Astrocyte (in vitro differentiated cells and primary cell): ENCODE data around the gene CD4. TPM values are rescaled to one million over a fixed set of nuclear protein-coding genes. Genes with fewer than 3 reads are reported as not detected.
A peak's percentile ranks its signal among the peaks of the same experiment; 100 is the strongest.

Experiments used
- DNase-seq: peaks from one replicate; pipeline ENCODE4 v3.0.0-alpha.2; 2010; ENCODE audit warnings: low read depth
- FAIRE-seq: peaks from 2 replicates; lab custom pipeline; 2011; peaks lifted over from hg19 to GRCh38; lab: Jason Lieb, UNC
- H2AFZ ChIP-seq: 2 replicates; pipeline ENCODE4 v1.6.0; 2012; ENCODE audit warnings: low read depth, low read length, inconsistent platforms
- H3K27ac ChIP-seq: 2 replicates; pipeline ENCODE4 v1.5.1; 2011; ENCODE audit warnings: low read depth, low read length, inconsistent platforms
- H3K27me3 ChIP-seq: 2 replicates; pipeline ENCODE4 v1.6.0; 2011; ENCODE audit warnings: low read length, inconsistent platforms; ENCODE audit not compliant: insufficient read depth
- H3K36me3 ChIP-seq: 2 replicates; pipeline ENCODE4 v1.5.1; 2011; ENCODE audit warnings: low read length, inconsistent platforms; ENCODE audit not compliant: insufficient read depth
- H3K4me1 ChIP-seq: 2 replicates; pipeline ENCODE4 v1.5.1; 2011; ENCODE audit warnings: low read length, inconsistent platforms; ENCODE audit not compliant: insufficient read depth
- H3K4me2 ChIP-seq: 2 replicates; pipeline ENCODE4 v1.6.0; 2012; ENCODE audit warnings: low read length, inconsistent platforms
- H3K4me3 ChIP-seq: 2 replicates; pipeline ENCODE4 v1.5.1; 2011; ENCODE audit warnings: low read depth, mild to moderate bottlenecking, low read length, inconsistent platforms; ENCODE audit not compliant: insufficient read depth
- H3K79me2 ChIP-seq: 2 replicates; pipeline ENCODE4 v1.6.0; 2012; ENCODE audit warnings: mild to moderate bottlenecking, low read length, inconsistent platforms; ENCODE audit not compliant: insufficient read depth
- H3K9ac ChIP-seq: 2 replicates; pipeline ENCODE4 v1.6.0; 2012; ENCODE audit warnings: mild to moderate bottlenecking, low read length, inconsistent platforms
- H3K9me3 ChIP-seq: 2 replicates; pipeline ENCODE4 v1.5.1; 2012; ENCODE audit warnings: low read depth, mild to moderate bottlenecking, low read length, inconsistent platforms; ENCODE audit not compliant: insufficient read depth
- H4K20me1 ChIP-seq: 2 replicates; pipeline ENCODE4 v1.6.0; 2012; ENCODE audit warnings: low read length, inconsistent platforms; ENCODE audit not compliant: insufficient read depth
- H3K27ac Mint-ChIP-seq: one replicate; pipeline ENCODE4 v1.8.0; 2021; ENCODE audit warnings: mild to moderate bottlenecking, mixed read lengths; ENCODE audit not compliant: unreplicated experiment
- H3K27me3 Mint-ChIP-seq: one replicate; pipeline ENCODE4 v1.8.0; 2021; ENCODE audit warnings: low read depth, mixed read lengths; ENCODE audit not compliant: unreplicated experiment
- H3K36me3 Mint-ChIP-seq: one replicate; pipeline ENCODE4 v1.8.0; 2021; ENCODE audit warnings: low read depth, mixed read lengths; ENCODE audit not compliant: unreplicated experiment
- H3K4me1 Mint-ChIP-seq: one replicate; pipeline ENCODE4 v1.8.0; 2021; ENCODE audit warnings: low read depth, mixed read lengths; ENCODE audit not compliant: unreplicated experiment
- H3K4me3 Mint-ChIP-seq: one replicate; pipeline ENCODE4 v1.8.0; 2021; ENCODE audit warnings: mild to moderate bottlenecking, moderate library complexity, mixed read lengths; ENCODE audit not compliant: unreplicated experiment
- H3K9me3 Mint-ChIP-seq: one replicate; pipeline ENCODE4 v1.8.0; 2021; ENCODE audit warnings: mild to moderate bottlenecking, mixed read lengths; ENCODE audit not compliant: unreplicated experiment
- CTCF ChIP-seq: IDR thresholded peaks from 2 replicates; pipeline ENCODE4 v1.5.1; 2011; ENCODE audit warnings: low read depth, mild to moderate bottlenecking, inconsistent platforms, low read length, moderate library complexity; ENCODE audit not compliant: insufficient read depth
- EZH2 ChIP-seq: IDR thresholded peaks from 2 replicates; pipeline ENCODE4 v1.6.1; 2012; ENCODE audit warnings: mild to moderate bottlenecking, low read length, inconsistent platforms; ENCODE audit not compliant: insufficient read depth
- total RNA-seq: library from RNA; stranded (reverse); gene quantifications from 2 replicates; pipeline ENCODE4 v1.2.1, GENCODE V29; 2021

Gene CD4
- total RNA-seq, 1 donor from 2014 or later = 0.54 TPM

GRCh38 chr12:6770094-6770493 is 19.2 kb upstream of the CD4 start:
- Mint-ChIP-seq H3K27me3 (peaks cover 16% of the 10 kb centered on the region), H3K36me3 (peaks cover 29% of the 10 kb centered on the region), H3K9me3 (no peaks in the 10 kb centered on the region), H3K4me1 (peaks cover 20% of the 10 kb centered on the region), H3K27ac (no peak overlapping the region), H3K4me3 (no peak overlapping the region)
- Histone ChIP-seq H3K9me3 (no peaks in the 10 kb centered on the region), H3K4me3 (no peak overlapping the region), H3K4me1 (peaks cover 33% of the 10 kb centered on the region), H3K36me3 (peaks cover 16% of the 10 kb centered on the region), H3K27ac (no peak overlapping the region), H3K4me2 (no peak overlapping the region), H4K20me1 (peaks cover 53% of the 10 kb centered on the region), H2AFZ (no peak overlapping the region), H3K27me3 (no peaks in the 10 kb centered on the region), H3K9ac (no peak overlapping the region), H3K79me2 (peaks cover 33% of the 10 kb centered on the region)
- FAIRE-seq = no peak
- no peak for DNase-seq
- TF ChIP-seq CTCF (no peak), EZH2 (no peak)

GRCh38 chr12:6770600-6770999 is 18.7 kb upstream of the CD4 start:
- H3K79me2 ChIP-seq = peaks cover 33% of the 10 kb centered on the region
- peaks cover 29% of the 10 kb centered on the region for H3K36me3 Mint-ChIP-seq
- peaks cover 18% of the 10 kb centered on the region for H3K27me3 Mint-ChIP-seq
- FAIRE-seq = no peak
- H2AFZ ChIP-seq = no peak overlapping the region
- no peak overlapping the region for H3K9ac ChIP-seq
- H3K27ac Mint-ChIP-seq = peak overlapping the region; percentile 58
- TF ChIP-seq EZH2 (no peak), CTCF (no peak)
- peaks cover 53% of the 10 kb centered on the region for H4K20me1 ChIP-seq
- no peaks in the 10 kb centered on the region for H3K27me3 ChIP-seq
- no peak for DNase-seq
- no peaks in the 10 kb centered on the region for H3K9me3 Mint-ChIP-seq
- H3K4me2 ChIP-seq = no peak overlapping the region
- no peak overlapping the region for H3K27ac ChIP-seq
- peaks cover 20% of the 10 kb centered on the region for H3K36me3 ChIP-seq
- H3K4me3 Mint-ChIP-seq = no peak overlapping the region
- H3K4me1 ChIP-seq = peaks cover 28% of the 10 kb centered on the region
- no peaks in the 10 kb centered on the region for H3K9me3 ChIP-seq
- H3K4me3 ChIP-seq = no peak overlapping the region
- H3K4me1 Mint-ChIP-seq = peaks cover 15% of the 10 kb centered on the region

- Histone ChIP-seq H3K79me2 (peaks cover 33% of the 10 kb centered on the region), H3K9me3 (no peaks in the 10 kb centered on the region), H3K36me3 (peaks cover 20% of the 10 kb centered on the region), H3K4me3 (no peak overlapping the region), H3K4me2 (no peak overlapping the region), H4K20me1 (peaks cover 53% of the 10 kb centered on the region), H3K4me1 (peaks cover 24% of the 10 kb centered on the region), H3K27me3 (no peaks in the 10 kb centered on the region), H3K9ac (no peak overlapping the region), H2AFZ (no peak overlapping the region), H3K27ac (no peak overlapping the region)
- no peak for TF ChIP-seq EZH2
- Mint-ChIP-seq H3K4me1 (peaks cover 15% of the 10 kb centered on the region), H3K36me3 (peaks cover 30% of the 10 kb centered on the region), H3K4me3 (no peak overlapping the region), H3K27me3 (peaks cover 21% of the 10 kb centered on the region), H3K9me3 (no peaks in the 10 kb centered on the region), H3K27ac (peak overlapping the region; percentile 58)
- FAIRE-seq (no peak), DNase-seq (no peak)
These were observed 18.2 kb upstream of the CD4 start for GRCh38 chr12:6771091-6771495.
